SK-N-DZ (cell line): ENCODE measurements around the gene CLCN5.

Experiments used
- small RNA-seq, 2 experiments: library from RNA; depleted of rRNA; stranded (forward); fragments of <200 nt; gene quantifications; one replicate each; pipeline ENCODE3, GENCODE V24; 2014

CLCN5 gene

Small RNA genes within 50 kb of the gene (small RNA-seq; reads per million reads assigned to genes)
- 0.03 to 0.98 reads per million in 2 experiments for gene MIR188
- 3.1 to 33.3 reads per million in 2 experiments for gene MIR362
- 15.9 to 101 reads per million in 2 experiments for gene MIR500A
- 0.08 to 0.53 reads per million in 2 experiments for gene MIR500B
- gene MIR501, result 8.4 to 70.6 reads per million in 2 experiments
- gene MIR502, result 0.39 to 2.3 reads per million in 2 experiments
- gene MIR532, result 15.5 to 132 reads per million in 2 experiments
- gene MIR660, result 3.5 to 68.0 reads per million in 2 experiments
- 0 reads per million in 2 experiments for gene RNU6-421P
